ENCODE measurements around the gene RETREG3. TPM values are rescaled to one million over a fixed set of nuclear protein-coding genes. Genes with fewer than 3 reads are reported as not detected.

Gene RETREG3
- total and polyA plus RNA-seq, 2 experiments from 2014 or later, result 36.3 to 55.3 TPM

DNA sequence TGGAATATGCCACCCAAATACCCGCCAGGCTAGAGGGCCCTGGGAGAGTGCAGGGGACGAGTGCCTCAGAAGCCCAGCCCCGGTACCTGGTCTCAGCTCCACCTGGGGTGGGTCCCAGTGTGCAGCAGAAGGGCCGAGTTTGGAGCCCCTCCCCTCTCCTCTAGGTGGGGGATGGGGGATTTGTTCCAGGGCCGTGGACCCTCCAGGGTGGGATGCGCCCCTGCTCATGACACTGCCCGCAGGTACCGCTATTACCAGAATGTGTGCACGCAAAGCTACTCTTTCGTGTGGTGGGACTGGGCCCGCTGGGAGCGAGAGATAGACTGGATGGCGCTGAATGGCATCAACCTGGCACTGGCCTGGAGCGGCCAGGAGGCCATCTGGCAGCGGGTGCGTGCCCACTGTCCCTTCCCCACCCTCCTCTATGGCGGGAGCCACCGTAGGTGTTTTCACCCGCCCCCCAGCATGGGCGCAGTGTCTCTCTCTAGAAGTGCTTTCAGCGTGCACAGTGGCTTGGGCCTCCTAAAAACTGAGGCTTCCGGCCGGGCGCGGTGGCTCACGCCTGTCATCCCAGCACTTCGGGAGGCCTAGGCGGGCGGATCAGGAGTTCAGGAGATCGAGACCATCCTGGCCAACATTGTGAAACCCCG, 71.9 kb downstream of the RETREG3 start:
- peak overlapping the region; percentile 77 for H3K27ac ChIP-seq
- peak overlapping the region; percentile 99 for H3K4me2 ChIP-seq
- no peaks in the 10 kb centered on the region for H4K20me1 ChIP-seq (ENCODE audit: insufficient read depth, poor library complexity, severe bottlenecking)
- DNase-seq (ENCODE audit: low spot score), result peak; percentile 7
- TF ChIP-seq, protein P1, sequence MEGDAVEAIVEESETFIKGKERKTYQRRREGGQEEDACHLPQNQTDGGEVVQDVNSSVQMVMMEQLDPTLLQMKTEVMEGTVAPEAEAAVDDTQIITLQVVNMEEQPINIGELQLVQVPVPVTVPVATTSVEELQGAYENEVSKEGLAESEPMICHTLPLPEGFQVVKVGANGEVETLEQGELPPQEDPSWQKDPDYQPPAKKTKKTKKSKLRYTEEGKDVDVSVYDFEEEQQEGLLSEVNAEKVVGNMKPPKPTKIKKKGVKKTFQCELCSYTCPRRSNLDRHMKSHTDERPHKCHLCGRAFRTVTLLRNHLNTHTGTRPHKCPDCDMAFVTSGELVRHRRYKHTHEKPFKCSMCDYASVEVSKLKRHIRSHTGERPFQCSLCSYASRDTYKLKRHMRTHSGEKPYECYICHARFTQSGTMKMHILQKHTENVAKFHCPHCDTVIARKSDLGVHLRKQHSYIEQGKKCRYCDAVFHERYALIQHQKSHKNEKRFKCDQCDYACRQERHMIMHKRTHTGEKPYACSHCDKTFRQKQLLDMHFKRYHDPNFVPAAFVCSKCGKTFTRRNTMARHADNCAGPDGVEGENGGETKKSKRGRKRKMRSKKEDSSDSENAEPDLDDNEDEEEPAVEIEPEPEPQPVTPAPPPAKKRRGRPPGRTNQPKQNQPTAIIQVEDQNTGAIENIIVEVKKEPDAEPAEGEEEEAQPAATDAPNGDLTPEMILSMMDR (IDR thresholded peaks at IDR 0.05; ENCODE audit: poor library complexity), result no peak
- TF ChIP-seq EZH2phosphoT487 (IDR thresholded peaks at IDR 0.05; ENCODE audit: low read depth, severe bottlenecking, unreplicated experiment) (no peak), EZH2 (IDR thresholded peaks at IDR 0.05; ENCODE audit: borderline replicate concordance) (no peak)
- no peaks in the 10 kb centered on the region for H3K9me3 ChIP-seq (ENCODE audit: low read depth)
- H2AFZ ChIP-seq, result no peak overlapping the region
- 89% methylated on average over 31 of the region's 31 CpGs for WGBS (ENCODE audit: low lambda C conversion rate, missing lambda C conversion rate)
- peaks cover 25% of the 10 kb centered on the region for H3K79me2 ChIP-seq
- peaks cover 16% of the 10 kb centered on the region for H3K4me1 ChIP-seq (ENCODE audit: insufficient read depth)
- peak overlapping the region; percentile 85 for H3K4me3 ChIP-seq
- no peaks in the 10 kb centered on the region for H3K36me3 ChIP-seq (replicated peaks; ENCODE audit: insufficient read depth, low read depth)
- no peaks in the 10 kb centered on the region for H3K27me3 ChIP-seq
- H3K9me2 ChIP-seq (replicated peaks; ENCODE audit: insufficient read depth), result no peaks in the 10 kb centered on the region

DNA sequence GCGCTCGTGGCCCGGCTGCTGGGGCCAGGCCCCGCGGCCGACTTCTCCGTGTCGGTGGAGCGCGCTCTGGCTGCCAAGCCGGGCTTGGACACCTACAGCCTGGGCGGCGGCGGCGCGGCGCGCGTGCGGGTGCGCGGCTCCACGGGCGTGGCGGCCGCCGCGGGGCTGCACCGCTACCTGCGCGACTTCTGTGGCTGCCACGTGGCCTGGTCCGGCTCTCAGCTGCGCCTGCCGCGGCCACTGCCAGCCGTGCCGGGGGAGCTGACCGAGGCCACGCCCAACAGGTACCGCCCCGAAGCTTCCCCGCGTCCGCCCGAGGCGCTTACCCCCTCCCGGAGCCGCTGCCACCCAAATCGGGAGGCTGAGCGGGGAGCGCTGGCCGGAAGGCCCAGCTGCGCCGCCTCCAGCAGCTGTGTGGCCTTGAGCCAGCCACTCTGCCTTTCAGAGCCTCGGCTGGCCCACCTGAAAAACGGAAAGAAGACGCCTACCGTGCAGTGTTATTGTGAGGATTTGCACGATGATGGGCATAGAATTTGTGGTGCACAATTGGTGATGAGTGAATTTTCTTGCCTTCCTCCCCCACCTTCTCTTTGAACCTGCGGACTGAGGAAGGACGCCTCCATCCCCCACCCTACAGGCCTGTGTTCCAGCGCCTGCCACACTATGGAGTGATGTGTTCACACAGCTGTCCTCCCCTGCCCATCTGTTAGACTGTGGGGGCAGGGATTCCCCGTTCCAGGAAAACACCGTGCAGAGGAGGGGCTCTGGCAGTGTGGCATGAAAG, 72.6 kb downstream of the RETREG3 start:
- peak; percentile 90 for DNase-seq (ENCODE audit: low spot score)
- H3K9me3 ChIP-seq (ENCODE audit: low read depth), result no peaks in the 10 kb centered on the region
- H3K36me3 ChIP-seq (replicated peaks; ENCODE audit: insufficient read depth, low read depth), result no peaks in the 10 kb centered on the region
- H3K4me1 ChIP-seq (ENCODE audit: insufficient read depth), result peaks cover 18% of the 10 kb centered on the region
- H3K79me2 ChIP-seq, result peaks cover 25% of the 10 kb centered on the region
- TF ChIP-seq EZH2phosphoT487 (IDR thresholded peaks at IDR 0.05; ENCODE audit: low read depth, severe bottlenecking, unreplicated experiment) (no peak), EZH2 (IDR thresholded peaks at IDR 0.05; ENCODE audit: borderline replicate concordance) (no peak)
- TF ChIP-seq, protein P1 (IDR thresholded peaks at IDR 0.05; ENCODE audit: poor library complexity), result no peak
- no peaks in the 10 kb centered on the region for H3K9me2 ChIP-seq (replicated peaks; ENCODE audit: insufficient read depth)
- H4K20me1 ChIP-seq (ENCODE audit: insufficient read depth, poor library complexity, severe bottlenecking), result no peaks in the 10 kb centered on the region
- peak overlapping the region; percentile 85 for H3K4me3 ChIP-seq
- 3% methylated on average over 31 of the region's 65 CpGs for WGBS (ENCODE audit: low lambda C conversion rate, missing lambda C conversion rate)
- no peaks in the 10 kb centered on the region for H3K27me3 ChIP-seq
- peak overlapping the region; percentile 77 for H3K27ac ChIP-seq
- H3K4me2 ChIP-seq, result peak overlapping the region; percentile 99
- peak overlapping the region; percentile 69 for H2AFZ ChIP-seq

DNA sequence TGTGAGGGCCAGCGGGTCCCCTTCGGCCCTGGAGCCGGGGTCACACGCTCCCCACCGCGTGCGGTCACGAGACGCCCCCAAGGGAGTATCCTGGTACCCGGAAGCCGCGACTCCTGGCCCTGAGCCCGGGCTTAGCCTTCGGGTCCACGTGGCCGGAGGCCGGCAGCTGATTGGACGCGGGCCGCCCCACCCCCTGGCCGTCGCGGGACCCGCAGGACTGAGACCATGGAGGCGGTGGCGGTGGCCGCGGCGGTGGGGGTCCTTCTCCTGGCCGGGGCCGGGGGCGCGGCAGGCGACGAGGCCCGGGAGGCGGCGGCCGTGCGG, 73.2 kb downstream of the RETREG3 start, which contains the start of gene NAGLU:
NAGLU (plus strand) TSS at position 194 of the 324 bp plus-strand sequence; CDS start at position 226, 32 bp downstream.
- DNase-seq (ENCODE audit: low spot score), result peak; percentile 96
- no peaks in the 10 kb centered on the region for H3K9me3 ChIP-seq (ENCODE audit: low read depth)

More for the DNA sequence above, 73.2 kb downstream of the RETREG3 start, which contains the start of gene NAGLU:
- Histone ChIP-seq H2AFZ (peak within 1 kb of the TSS; percentile 69), H3K27ac (peak within 1 kb of the TSS; percentile 77), H3K27me3 (no peaks in the 10 kb centered on the region), H3K36me3 (replicated peaks; ENCODE audit: insufficient read depth, low read depth) (no peaks in the 10 kb centered on the region), H3K4me3 (peak within 1 kb of the TSS; percentile 85), H3K4me2 (peak within 1 kb of the TSS; percentile 99), H3K9me2 (replicated peaks; ENCODE audit: insufficient read depth) (no peaks in the 10 kb centered on the region), H3K4me1 (ENCODE audit: insufficient read depth) (peaks cover 22% of the 10 kb centered on the region), H3K79me2 (peaks cover 25% of the 10 kb centered on the region), H4K20me1 (ENCODE audit: insufficient read depth, poor library complexity, severe bottlenecking) (no peaks in the 10 kb centered on the region)
- 1% methylated on average over 22 of the region's 40 CpGs for WGBS (ENCODE audit: low lambda C conversion rate, missing lambda C conversion rate)
- TF ChIP-seq EZH2phosphoT487 (IDR thresholded peaks at IDR 0.05; ENCODE audit: low read depth, severe bottlenecking, unreplicated experiment), result no peak
- TF ChIP-seq EZH2 (IDR thresholded peaks at IDR 0.05; ENCODE audit: borderline replicate concordance), result no peak
- TF ChIP-seq, protein P1 (IDR thresholded peaks at IDR 0.05; ENCODE audit: poor library complexity), result no peak

Data from hepatocyte (in vitro differentiated cells).